IMR-90 (cell line): ENCODE measurements around the gene ATXN1. TPM values are rescaled to one million over a fixed set of nuclear protein-coding genes. Genes with fewer than 3 reads are reported as not detected.

ENCODE experiments used
- ATAC-seq: fragments of 200-7000 bp; cut with Tn5 transposase; 2 replicates; pipeline ENCODE4 v1.9.1; 2020; ENCODE audit warnings: low read depth, mild to moderate bottlenecking, moderate library complexity
- BruUV-seq: library from RNA; stranded (reverse); fragments of 400-500 nt; replicated peaks from 2 replicates; lab custom pipeline; 2021; lab: Mats Ljungman, UMichigan
- CTCF ChIA-PET: fragments of 300-600 bp; formaldehyde crosslinking; extraction: SDS; loops from one replicate; lab custom pipeline; 2021; ENCODE audit warnings: antibody characterized with exemption; lab: Yijun Ruan, JAX
- POLR2A ChIA-PET: fragments of 300-600 bp; sonication (Branson Sonifier 250); formaldehyde crosslinking; loops from one replicate; lab custom pipeline; 2022; ENCODE audit warnings: antibody characterized with exemption; ENCODE audit not compliant: unreplicated experiment; lab: Charles Lee
- DNase-seq: peaks from one replicate; pipeline ENCODE4 v3.0.0; 2013
- H2AFZ ChIP-seq: replicated peaks from 2 replicates; pipeline ENCODE3; 2013; ENCODE audit warnings: low read length, mild to moderate bottlenecking; ENCODE audit not compliant: poor library complexity
- H2AK5ac ChIP-seq: 2 replicates; pipeline ENCODE4 v1.6.1; 2013; ENCODE audit warnings: low read depth, low read length, inconsistent platforms
- H2AK9ac ChIP-seq: replicated peaks from 2 replicates; pipeline ENCODE3; 2013; ENCODE audit warnings: mild to moderate bottlenecking, low read depth, low read length, moderate library complexity; ENCODE audit not compliant: poor library complexity
- H2BK120ac ChIP-seq: 2 replicates; pipeline ENCODE4 v1.6.1; 2013; ENCODE audit warnings: low read depth, low read length, inconsistent platforms
- H2BK15ac ChIP-seq: 3 replicates; pipeline ENCODE4 v1.6.1; 2013; ENCODE audit warnings: low read depth, low read length, inconsistent platforms
- H2BK20ac ChIP-seq: 2 replicates; pipeline ENCODE4 v1.6.1; 2013; ENCODE audit warnings: low read depth, mild to moderate bottlenecking, inconsistent platforms, low read length, moderate library complexity
- H2BK5ac ChIP-seq: 2 replicates; pipeline ENCODE4 v1.6.1; 2013; ENCODE audit warnings: mild to moderate bottlenecking, low read depth, low read length, inconsistent platforms; ENCODE audit not compliant: poor library complexity, severe bottlenecking
- H3K14ac ChIP-seq: replicated peaks from 2 replicates; pipeline ENCODE4 v1.6.1; 2013; ENCODE audit warnings: low read depth, low read length, inconsistent platforms
- H3K18ac ChIP-seq: 2 replicates; pipeline ENCODE4 v1.6.1; 2013; ENCODE audit warnings: low read depth, low read length, control low read depth
- H3K23ac ChIP-seq: 2 replicates; pipeline ENCODE4 v1.6.1; 2013; ENCODE audit warnings: low read depth, low read length, inconsistent platforms
- H3K27ac ChIP-seq: 2 replicates; pipeline ENCODE4 v1.5.1; 2013; ENCODE audit warnings: mild to moderate bottlenecking, control low read depth, low read length; ENCODE audit not compliant: insufficient read depth
- H3K27me3 ChIP-seq: 2 replicates; pipeline ENCODE4 v1.6.1; 2013; ENCODE audit warnings: low read length; ENCODE audit not compliant: control insufficient read depth, insufficient read depth
- H3K36me3 ChIP-seq: 2 replicates; pipeline ENCODE4 v1.6.1; 2013; ENCODE audit warnings: low read length, mixed read lengths; ENCODE audit not compliant: control insufficient read depth, insufficient read depth
- H3K4ac ChIP-seq: 2 replicates; pipeline ENCODE4 v1.6.1; 2013; ENCODE audit warnings: low read depth, low read length, inconsistent platforms
- H3K4me1 ChIP-seq: 2 replicates; pipeline ENCODE4 v1.6.1; 2013; ENCODE audit warnings: low read length, mixed read lengths; ENCODE audit not compliant: control insufficient read depth, insufficient read depth
- H3K4me2 ChIP-seq: 2 replicates; pipeline ENCODE4 v1.6.1; 2013; ENCODE audit warnings: low read depth, mild to moderate bottlenecking, control low read depth, low read length, moderate library complexity
- H3K4me3 ChIP-seq: 2 replicates; pipeline ENCODE4 v1.5.1; 2013; ENCODE audit warnings: low read depth, mild to moderate bottlenecking, control low read depth, low read length, moderate library complexity; ENCODE audit not compliant: insufficient read depth
- H3K56ac ChIP-seq: 2 replicates; pipeline ENCODE4 v1.6.1; 2013; ENCODE audit warnings: low read length, inconsistent platforms; ENCODE audit not compliant: insufficient read depth; ENCODE audit errors: extremely low read depth
- H3K79me1 ChIP-seq, 2 experiments: 2 replicates each; pipeline ENCODE4 v1.6.1; 2013; ENCODE audit warnings: low read length in 2 of 2, inconsistent platforms in 1 of 2, low read depth in 1 of 2
- H3K9ac ChIP-seq: 2 replicates; pipeline ENCODE4 v1.6.1; 2013; ENCODE audit warnings: low read depth, low read length, control low read depth
- H3K9me1 ChIP-seq: 2 replicates; pipeline ENCODE4 v1.6.1; 2013; ENCODE audit warnings: low read length, inconsistent platforms; ENCODE audit not compliant: insufficient read depth
- H3K9me3 ChIP-seq: 2 replicates; pipeline ENCODE4 v1.6.1; 2013; ENCODE audit warnings: low read length; ENCODE audit not compliant: control insufficient read depth, insufficient read depth
- H4K20me1 ChIP-seq: 2 replicates; pipeline ENCODE4 v1.6.1; 2013; ENCODE audit warnings: low read length, inconsistent platforms; ENCODE audit not compliant: insufficient read depth
- H4K5ac ChIP-seq: 2 replicates; pipeline ENCODE4 v1.6.1; 2013; ENCODE audit warnings: mild to moderate bottlenecking, low read depth, low read length, control low read depth
- H4K8ac ChIP-seq, 2 experiments: 2 replicates each; pipeline ENCODE4 v1.6.1; 2013; ENCODE audit warnings: low read depth in 2 of 2, low read length in 2 of 2, control low read depth in 1 of 2, inconsistent platforms in 1 of 2
- H4K91ac ChIP-seq: 2 replicates; pipeline ENCODE4 v1.6.1; 2013; ENCODE audit warnings: low read depth, low read length, inconsistent platforms; ENCODE audit not compliant: insufficient read depth
- BHLHE40 ChIP-seq: fragments of 150-350 bp; IDR thresholded peaks from 2 replicates; pipeline ENCODE4 v1.6.1; 2016; ENCODE audit warnings: mild to moderate bottlenecking, low read depth, low read length
- CTCF ChIP-seq: conservative IDR thresholded peaks from 2 replicates; pipeline ENCODE4 v1.5.1; 2012; ENCODE audit warnings: mild to moderate bottlenecking, low read depth, low read length, improper control_type of control experiment
- FOS ChIP-seq: fragments of 150-350 bp; IDR thresholded peaks from 2 replicates; pipeline ENCODE4 v1.6.1; 2016; ENCODE audit warnings: low read depth, low read length
- MAZ ChIP-seq: IDR thresholded peaks from 2 replicates; pipeline ENCODE4 v1.6.1; 2012; ENCODE audit warnings: low read depth, mild to moderate bottlenecking, low read length, improper control_type of control experiment, moderate library complexity, borderline replicate concordance
- MXI1 ChIP-seq: IDR thresholded peaks from 2 replicates; pipeline ENCODE4 v1.6.1; 2012; ENCODE audit warnings: low read depth, mild to moderate bottlenecking, low read length, moderate library complexity, borderline replicate concordance
- NFE2L2 ChIP-seq: fragments of 150-350 bp; IDR thresholded peaks from 2 replicates; pipeline ENCODE4 v1.6.1; 2016; ENCODE audit warnings: low read depth, mild to moderate bottlenecking, low read length
- POLR2A ChIP-seq: IDR thresholded peaks from 2 replicates; pipeline ENCODE4 v1.6.1; 2012; ENCODE audit warnings: mild to moderate bottlenecking, low read depth, low read length
- RAD21 ChIP-seq: IDR thresholded peaks from 2 replicates; pipeline ENCODE4 v1.6.1; 2012; ENCODE audit warnings: low read length, improper control_type of control experiment
- RCOR1 ChIP-seq: IDR thresholded peaks from 2 replicates; pipeline ENCODE4 v1.6.1; 2012; ENCODE audit warnings: mild to moderate bottlenecking, low read length, improper control_type of control experiment; ENCODE audit not compliant: insufficient replicate concordance
- RFX5 ChIP-seq: IDR thresholded peaks from 2 replicates; pipeline ENCODE4 v1.8.0; 2012; ENCODE audit warnings: low read depth, mild to moderate bottlenecking, low read length, moderate library complexity
- WGBS, 2 experiments: methylation state at CpG; one replicate each; pipeline versions ENCODE4 v1.1.5 to v1.1.7; 2013; ENCODE audit warnings: missing lambda C conversion rate in 2 of 2; ENCODE audit not compliant: insufficient read length in 1 of 2; ENCODE audit errors: extremely low coverage in 2 of 2; 5-methylcytosine and 5-hydroxymethylcytosine counted together
- dilution Hi-C: fragments of 300-500 bp; cut with HindIII; formaldehyde crosslinking; loops from one replicate; pipeline ENCODE4 v1.14.3; 2018; ENCODE audit warnings: low sequenced_read_pairs; ENCODE audit not compliant: unreplicated experiment
- in situ Hi-C: fragments of 300-500 bp; cut with MboI; formaldehyde crosslinking; loops from 3 replicates; pipeline ENCODE4 v1.14.3; 2019; ENCODE audit warnings: low sequenced_read_pairs, inconsistent platforms, mixed read lengths
- intact Hi-C: fragments of 100-400 bp; cut with micrococcal nuclease; formaldehyde crosslinking; loops from 2 replicates; pipeline ENCODE4 v1.10.0; 2022
- polyA plus RNA-seq, 3 experiments: library from polyadenylated mRNA; depleted of rRNA; stranded (reverse); fragments of >200 nt; gene quantifications; 2 replicates each; pipeline ENCODE4 v1.2.3, GENCODE V29; 2012; ENCODE audit warnings: low replicate concordance in 1 of 3
- total RNA-seq: library from RNA; depleted of rRNA; stranded (reverse); fragments of >200 nt; gene quantifications from 2 replicates; pipeline ENCODE4 v1.2.3, GENCODE V29; 2012
- TF ChIP-seq, protein P1 (sequence below): fragments of 150-350 bp; IDR thresholded peaks from 2 replicates; pipeline ENCODE4 v1.6.1; 2016; ENCODE audit warnings: low read depth, mild to moderate bottlenecking, low read length, moderate library complexity, borderline replicate concordance
- TF ChIP-seq, protein P2 (sequence below): fragments of 150-350 bp; IDR thresholded peaks from 2 replicates; pipeline ENCODE4 v1.6.1; 2017; ENCODE audit warnings: mild to moderate bottlenecking, antibody characterized with exemption, low read length, low read depth

ATXN1 gene
- total and polyA plus RNA-seq, 2 of the 4 experiments (the other 2 are of a cell fraction) = 7.3 to 11.1 TPM

DNA sequence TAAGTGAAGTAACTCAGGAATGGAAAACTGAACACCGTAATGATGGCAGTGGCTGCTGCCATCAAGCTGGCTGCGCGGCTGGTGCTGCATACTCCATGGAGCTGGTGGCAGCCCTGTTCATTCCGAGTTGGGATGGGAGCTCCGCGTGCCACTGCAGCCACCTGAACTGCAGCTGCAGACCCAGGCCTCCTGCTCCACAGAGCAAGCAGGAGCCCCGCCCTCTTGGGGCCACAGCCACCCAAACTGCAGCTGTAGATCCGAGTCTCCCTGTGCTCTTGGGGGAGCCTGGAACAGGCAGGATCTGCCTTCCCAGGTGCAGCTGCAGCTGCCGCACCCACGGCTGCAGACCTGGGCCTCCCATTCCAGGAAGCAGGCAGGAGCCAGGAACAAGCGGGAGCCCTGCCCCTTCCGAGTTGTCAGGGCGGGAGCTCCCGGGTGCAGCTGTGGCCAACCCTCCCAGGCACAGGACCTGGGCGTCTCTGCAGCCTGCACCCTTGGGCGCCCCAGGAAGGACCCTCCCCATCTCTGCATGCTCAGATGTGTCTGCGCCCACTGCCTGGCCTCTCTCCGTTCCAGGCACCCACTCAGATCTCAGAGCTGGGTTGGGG is 402.6 kb downstream of the ATXN1 start:
- in situ Hi-C loops = no loop called here
- TF ChIP-seq, protein P1, sequence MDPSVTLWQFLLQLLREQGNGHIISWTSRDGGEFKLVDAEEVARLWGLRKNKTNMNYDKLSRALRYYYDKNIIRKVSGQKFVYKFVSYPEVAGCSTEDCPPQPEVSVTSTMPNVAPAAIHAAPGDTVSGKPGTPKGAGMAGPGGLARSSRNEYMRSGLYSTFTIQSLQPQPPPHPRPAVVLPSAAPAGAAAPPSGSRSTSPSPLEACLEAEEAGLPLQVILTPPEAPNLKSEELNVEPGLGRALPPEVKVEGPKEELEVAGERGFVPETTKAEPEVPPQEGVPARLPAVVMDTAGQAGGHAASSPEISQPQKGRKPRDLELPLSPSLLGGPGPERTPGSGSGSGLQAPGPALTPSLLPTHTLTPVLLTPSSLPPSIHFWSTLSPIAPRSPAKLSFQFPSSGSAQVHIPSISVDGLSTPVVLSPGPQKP = no peak
- TF ChIP-seq NFE2L2 = no peak
- TF ChIP-seq POLR2A = no peak
- TF ChIP-seq RAD21 = no peak
- no peak for TF ChIP-seq BHLHE40
- no peak for TF ChIP-seq CTCF
- TF ChIP-seq RFX5 = no peak
- TF ChIP-seq, protein P2, sequence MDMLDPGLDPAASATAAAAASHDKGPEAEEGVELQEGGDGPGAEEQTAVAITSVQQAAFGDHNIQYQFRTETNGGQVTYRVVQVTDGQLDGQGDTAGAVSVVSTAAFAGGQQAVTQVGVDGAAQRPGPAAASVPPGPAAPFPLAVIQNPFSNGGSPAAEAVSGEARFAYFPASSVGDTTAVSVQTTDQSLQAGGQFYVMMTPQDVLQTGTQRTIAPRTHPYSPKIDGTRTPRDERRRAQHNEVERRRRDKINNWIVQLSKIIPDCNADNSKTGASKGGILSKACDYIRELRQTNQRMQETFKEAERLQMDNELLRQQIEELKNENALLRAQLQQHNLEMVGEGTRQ = no peak
- no peak for TF ChIP-seq MAZ
- no peak for TF ChIP-seq MXI1
- TF ChIP-seq RCOR1 = no peak
- no peak for TF ChIP-seq FOS
- WGBS, 2 experiments = 96% methylated on average over 9 of the region's 18 CpGs; no CpG with 5 or more reads in 1 of the 2 experiments
- dilution Hi-C loops = no loop called here
- no peaks in the 10 kb centered on the region for H4K20me1 ChIP-seq
- H3K27me3 ChIP-seq = no peaks in the 10 kb centered on the region
- no TSS peak for BruUV-seq
- H3K4me3 ChIP-seq = no peak overlapping the region
- CTCF ChIA-PET = no interaction called here
- H3K9me3 ChIP-seq = no peaks in the 10 kb centered on the region
- H4K91ac ChIP-seq = no peak overlapping the region
- H4K8ac ChIP-seq = no peak overlapping the region
- no peak overlapping the region for H2BK5ac ChIP-seq
- no peak overlapping the region for H2AFZ ChIP-seq
- H4K5ac ChIP-seq = no peak overlapping the region
- no peak overlapping the region for H3K9ac ChIP-seq
- DNase-seq = no peak
- H2AK5ac ChIP-seq = no peak overlapping the region
- no peak overlapping the region for H3K4me2 ChIP-seq
- no peak overlapping the region for H3K56ac ChIP-seq
- no peak overlapping the region for H3K14ac ChIP-seq
- H3K23ac ChIP-seq = no peak overlapping the region
- no peak overlapping the region for H2BK15ac ChIP-seq
- H3K4ac ChIP-seq = no peak overlapping the region
- no peak for ATAC-seq
- no peaks in the 10 kb centered on the region for H3K79me1 ChIP-seq
- POLR2A ChIA-PET = no interaction called here
- H3K27ac ChIP-seq = no peak overlapping the region
- no peak overlapping the region for H2AK9ac ChIP-seq
- intact Hi-C loops = no loop called here
- H3K9me1 ChIP-seq = no peaks in the 10 kb centered on the region
- no peak overlapping the region for H2BK120ac ChIP-seq
- H3K18ac ChIP-seq = no peak overlapping the region
- H3K4me1 ChIP-seq = no peaks in the 10 kb centered on the region
- H3K36me3 ChIP-seq = peaks cover 5% of the 10 kb centered on the region; the same call in 1 of the 2 replicates
- H2BK20ac ChIP-seq = no peak overlapping the region
